Measurements from ENCODE around the gene ARHGAP6. TPM values are rescaled to one million over a fixed set of nuclear protein-coding genes. Genes with fewer than 3 reads are reported as not detected.

Gene ARHGAP6
- polyA plus RNA-seq, 3 donors, result 0.31 to 1.1 (median 0.40) TPM

DNA sequence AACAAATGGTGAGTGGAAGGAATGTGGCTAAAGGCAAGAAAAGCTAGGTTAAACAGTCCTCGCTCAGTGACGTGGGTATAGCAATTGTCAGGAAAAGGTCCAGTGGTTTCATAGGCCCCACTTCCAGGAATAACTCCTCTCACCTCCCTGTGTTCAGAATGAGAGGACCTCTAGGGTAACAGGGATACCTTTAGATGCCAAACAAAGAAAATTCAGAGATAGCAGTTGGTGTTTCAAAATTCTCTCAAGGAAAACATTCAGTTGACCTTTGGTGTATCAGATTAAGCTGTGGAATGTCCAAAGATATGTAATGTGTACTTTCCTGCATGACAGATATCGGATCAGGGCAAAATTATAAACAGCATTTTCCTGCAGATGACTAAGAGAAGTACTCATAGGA, 155.9 kb downstream of the ARHGAP6 start:
- no peaks in the 10 kb centered on the region for H3K9me3 ChIP-seq (replicated peaks in 1 of 2; ENCODE audit: control insufficient read depth in 1 of 2, insufficient read depth in 1 of 2, low read length in 2 of 2)
- no peaks in the 10 kb centered on the region for H4K20me1 ChIP-seq (ENCODE audit: insufficient read depth, low read length)
- no peaks in the 10 kb centered on the region for H3K4me1 ChIP-seq (ENCODE audit: control insufficient read depth in 1 of 2, insufficient read depth in 2 of 2, low read length in 2 of 2)
- H3K79me2 ChIP-seq (ENCODE audit: insufficient read depth, low read length), result no peaks in the 10 kb centered on the region
- Mint-ChIP-seq H3K4me3 (no peak overlapping the region), H3K4me1 (no peaks in the 10 kb centered on the region), H3K9me3 (peaks cover 0 to 7% (median 2%) of the 10 kb centered on the region in 7 donors), H3K36me3 (no peaks in the 10 kb centered on the region), H3K27me3 (ENCODE audit: low read depth in 3 of 3) (no peaks in the 10 kb centered on the region), H3K27ac (no peak overlapping the region)
- H3K9ac ChIP-seq (ENCODE audit: insufficient read depth, low read length, poor library complexity, severe bottlenecking), result no peak overlapping the region
- TF ChIP-seq, protein P1, sequence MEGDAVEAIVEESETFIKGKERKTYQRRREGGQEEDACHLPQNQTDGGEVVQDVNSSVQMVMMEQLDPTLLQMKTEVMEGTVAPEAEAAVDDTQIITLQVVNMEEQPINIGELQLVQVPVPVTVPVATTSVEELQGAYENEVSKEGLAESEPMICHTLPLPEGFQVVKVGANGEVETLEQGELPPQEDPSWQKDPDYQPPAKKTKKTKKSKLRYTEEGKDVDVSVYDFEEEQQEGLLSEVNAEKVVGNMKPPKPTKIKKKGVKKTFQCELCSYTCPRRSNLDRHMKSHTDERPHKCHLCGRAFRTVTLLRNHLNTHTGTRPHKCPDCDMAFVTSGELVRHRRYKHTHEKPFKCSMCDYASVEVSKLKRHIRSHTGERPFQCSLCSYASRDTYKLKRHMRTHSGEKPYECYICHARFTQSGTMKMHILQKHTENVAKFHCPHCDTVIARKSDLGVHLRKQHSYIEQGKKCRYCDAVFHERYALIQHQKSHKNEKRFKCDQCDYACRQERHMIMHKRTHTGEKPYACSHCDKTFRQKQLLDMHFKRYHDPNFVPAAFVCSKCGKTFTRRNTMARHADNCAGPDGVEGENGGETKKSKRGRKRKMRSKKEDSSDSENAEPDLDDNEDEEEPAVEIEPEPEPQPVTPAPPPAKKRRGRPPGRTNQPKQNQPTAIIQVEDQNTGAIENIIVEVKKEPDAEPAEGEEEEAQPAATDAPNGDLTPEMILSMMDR (IDR thresholded peaks at IDR 0.05), result no peak
- WGBS (ENCODE audit: insufficient coverage), result no CpG with 5 or more reads among the region's 3 CpGs
- no peaks in the 10 kb centered on the region for H3K36me3 ChIP-seq (replicated peaks in 1 of 2; ENCODE audit: control insufficient read depth in 1 of 2, insufficient read depth in 2 of 2, low read length in 2 of 2)
- H3K27ac ChIP-seq (ENCODE audit: low read depth in 1 of 2, low read length in 2 of 2), result no peak overlapping the region
- intact Hi-C loops (cut with micrococcal nuclease), result no loop called here
- no peak overlapping the region for H2AFZ ChIP-seq (ENCODE audit: insufficient read depth, low read depth, low read length, poor library complexity, severe bottlenecking)
- no peak overlapping the region for H3K4me3 ChIP-seq (replicated peaks in 1 of 3; ENCODE audit: low read depth in 2 of 3, low read length in 3 of 3)
- H3K4me2 ChIP-seq (replicated peaks; ENCODE audit: extremely low read depth, low read length, poor library complexity, severe bottlenecking), result no peak overlapping the region
- H3K27me3 ChIP-seq (ENCODE audit: control insufficient read depth in 2 of 2, insufficient read depth in 2 of 2, low read length in 2 of 2), result no peaks in the 10 kb centered on the region
- DNase-seq, result no peak

DNA sequence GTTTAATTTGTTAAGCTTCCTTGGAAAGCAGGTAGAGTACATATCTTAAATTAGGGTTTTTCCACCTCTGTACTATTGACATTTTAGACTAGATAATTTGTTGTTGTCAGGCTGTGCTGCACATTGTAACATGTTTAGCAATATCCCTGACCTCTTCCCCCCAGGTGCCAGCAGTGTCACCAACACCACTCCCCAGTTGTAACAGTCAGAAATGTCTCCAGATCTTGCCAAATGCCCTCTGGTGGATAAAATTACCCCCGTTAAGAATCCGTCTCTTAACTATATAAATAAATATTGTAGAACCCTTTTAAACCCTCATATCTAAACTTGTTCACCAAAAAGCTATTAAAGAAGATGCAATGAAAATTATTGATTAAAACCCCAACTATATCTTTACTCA, 161.5 kb downstream of the ARHGAP6 start:
- Histone ChIP-seq H3K9ac (ENCODE audit: insufficient read depth, low read length, poor library complexity, severe bottlenecking) (no peak overlapping the region), H2AFZ (ENCODE audit: insufficient read depth, low read depth, low read length, poor library complexity, severe bottlenecking) (no peak overlapping the region), H4K20me1 (ENCODE audit: insufficient read depth, low read length) (no peaks in the 10 kb centered on the region), H3K27ac (ENCODE audit: low read depth in 1 of 2, low read length in 2 of 2) (no peak overlapping the region), H3K9me3 (replicated peaks in 1 of 2; ENCODE audit: control insufficient read depth in 1 of 2, insufficient read depth in 1 of 2, low read length in 2 of 2) (no peaks in the 10 kb centered on the region), H3K4me3 (replicated peaks in 1 of 3; ENCODE audit: low read depth in 2 of 3, low read length in 3 of 3) (no peak overlapping the region), H3K4me2 (replicated peaks; ENCODE audit: extremely low read depth, low read length, poor library complexity, severe bottlenecking) (no peak overlapping the region), H3K4me1 (ENCODE audit: control insufficient read depth in 1 of 2, insufficient read depth in 2 of 2, low read length in 2 of 2) (no peaks in the 10 kb centered on the region), H3K36me3 (replicated peaks in 1 of 2; ENCODE audit: control insufficient read depth in 1 of 2, insufficient read depth in 2 of 2, low read length in 2 of 2) (no peaks in the 10 kb centered on the region), H3K79me2 (ENCODE audit: insufficient read depth, low read length) (no peaks in the 10 kb centered on the region), H3K27me3 (ENCODE audit: control insufficient read depth in 2 of 2, insufficient read depth in 2 of 2, low read length in 2 of 2) (no peaks in the 10 kb centered on the region)
- TF ChIP-seq, protein P1 (IDR thresholded peaks at IDR 0.05), result no peak
- Mint-ChIP-seq H3K36me3 (no peaks in the 10 kb centered on the region), H3K4me3 (no peak overlapping the region), H3K4me1 (no peaks in the 10 kb centered on the region), H3K27ac (no peak overlapping the region), H3K27me3 (ENCODE audit: low read depth in 3 of 3) (peaks cover 0 to 2% (median 0%) of the 10 kb centered on the region in 3 donors), H3K9me3 (peaks cover 0 to 6% (median 0%) of the 10 kb centered on the region in 7 donors)
- no CpG with 5 or more reads among the region's 2 CpGs for WGBS (ENCODE audit: insufficient coverage)
- DNase-seq, result no peak
- intact Hi-C loops (cut with micrococcal nuclease), result no loop called here
